ENCODE results near the gene PGF.
A peak's percentile ranks its signal among the peaks of the same experiment; 100 is the strongest.

Gene PGF

DNA sequence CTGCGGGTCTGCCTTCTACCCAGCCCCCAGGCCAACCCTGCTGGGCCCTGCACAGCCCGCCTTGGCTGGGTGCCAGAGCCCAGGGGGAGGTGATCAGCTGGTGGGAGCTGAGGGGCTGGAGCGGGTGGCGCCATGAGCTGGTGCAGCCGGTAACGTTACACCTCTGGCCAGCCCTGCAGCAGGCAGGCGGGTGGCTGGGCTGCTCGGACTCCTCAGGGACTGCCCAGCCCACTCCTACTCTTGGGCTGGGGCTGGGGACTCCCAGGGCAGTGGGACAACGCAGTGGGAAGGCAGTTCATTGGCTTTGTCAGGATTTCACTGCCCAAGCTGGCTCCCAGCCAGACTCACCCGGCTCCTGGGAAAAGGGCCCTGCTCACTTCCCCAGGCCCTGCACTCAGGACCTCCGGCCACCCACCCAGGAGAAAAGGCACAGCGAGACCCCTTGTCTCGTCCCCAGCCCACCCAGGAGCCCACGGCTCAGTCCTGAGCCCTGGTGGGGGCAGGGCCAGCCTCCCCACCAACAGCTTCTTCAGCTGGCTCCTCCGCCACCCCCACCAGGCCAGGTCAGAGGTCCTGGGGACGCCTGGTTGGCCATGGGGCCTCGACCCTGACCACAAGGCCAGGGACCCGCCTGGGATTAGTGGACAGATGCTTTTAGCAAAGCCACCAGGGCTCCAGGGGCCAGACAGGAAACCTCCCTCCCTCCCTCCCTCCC, 1.0 kb downstream of the PGF start:
- TF ChIP-seq ZNF274 (IDR thresholded peaks at IDR 0.05; ENCODE audit: low read depth, low read length) (no peak), YY1 (IDR thresholded peaks at IDR 0.05; ENCODE audit: insufficient read depth, insufficient read length) (no peak), SUZ12 (IDR thresholded peaks at IDR 0.05; ENCODE audit: extremely low read depth, insufficient read depth, insufficient read length) (no peak)
- Histone ChIP-seq H3K27me3 (ENCODE audit: insufficient read depth, insufficient read length) (peaks cover 14% of the 10 kb centered on the region), H3K9me3 (ENCODE audit: insufficient read depth, low read length) (no peaks in the 10 kb centered on the region), H3K4me3 (ENCODE audit: insufficient read length, low read depth) (peak overlapping the region; percentile 59), H3K9ac (ENCODE audit: insufficient read length, low read depth) (peak overlapping the region; percentile 70), H3K36me3 (ENCODE audit: insufficient read depth, insufficient read length, low read length) (no peaks in the 10 kb centered on the region), H3K4me1 (ENCODE audit: insufficient read depth, insufficient read length) (peaks cover 17% of the 10 kb centered on the region)
- DNase-seq (ENCODE audit: low read depth, low spot score), result no peak

DNA sequence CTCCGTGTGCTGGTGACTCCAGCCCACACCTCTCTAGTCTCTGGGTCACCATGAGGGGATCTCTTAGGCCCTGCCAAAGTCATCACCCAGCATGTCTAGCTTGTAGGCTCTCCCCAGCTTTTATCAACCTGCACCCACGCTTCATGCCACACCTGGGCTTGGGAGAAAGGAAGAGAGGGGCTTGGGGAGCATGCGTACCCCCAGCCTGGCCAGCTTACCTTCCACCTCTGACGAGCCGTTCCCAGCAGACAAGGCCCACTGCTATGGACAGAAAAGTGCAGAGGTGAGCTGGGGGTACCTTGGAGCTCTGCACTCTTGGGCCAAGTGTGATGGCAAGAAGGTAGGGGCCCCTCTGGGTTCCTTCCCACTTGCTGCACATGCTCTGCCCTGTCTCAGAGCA, 1.7 kb downstream of the PGF start:
- no peaks in the 10 kb centered on the region for H3K9me3 ChIP-seq (ENCODE audit: insufficient read depth, low read length)
- peaks cover 14% of the 10 kb centered on the region for H3K27me3 ChIP-seq (ENCODE audit: insufficient read depth, insufficient read length)
- no peak for DNase-seq (ENCODE audit: low read depth, low spot score)
- TF ChIP-seq SUZ12 (IDR thresholded peaks at IDR 0.05; ENCODE audit: extremely low read depth, insufficient read depth, insufficient read length) (no peak), YY1 (IDR thresholded peaks at IDR 0.05; ENCODE audit: insufficient read depth, insufficient read length) (no peak), ZNF274 (IDR thresholded peaks at IDR 0.05; ENCODE audit: low read depth, low read length) (no peak)
- peak overlapping the region; percentile 42 for H3K9ac ChIP-seq (ENCODE audit: insufficient read length, low read depth)
- H3K4me3 ChIP-seq (ENCODE audit: insufficient read length, low read depth), result no peak overlapping the region
- peaks cover 3% of the 10 kb centered on the region for H3K36me3 ChIP-seq (ENCODE audit: insufficient read depth, insufficient read length, low read length)
- peaks cover 17% of the 10 kb centered on the region for H3K4me1 ChIP-seq (ENCODE audit: insufficient read depth, insufficient read length)

DNA sequence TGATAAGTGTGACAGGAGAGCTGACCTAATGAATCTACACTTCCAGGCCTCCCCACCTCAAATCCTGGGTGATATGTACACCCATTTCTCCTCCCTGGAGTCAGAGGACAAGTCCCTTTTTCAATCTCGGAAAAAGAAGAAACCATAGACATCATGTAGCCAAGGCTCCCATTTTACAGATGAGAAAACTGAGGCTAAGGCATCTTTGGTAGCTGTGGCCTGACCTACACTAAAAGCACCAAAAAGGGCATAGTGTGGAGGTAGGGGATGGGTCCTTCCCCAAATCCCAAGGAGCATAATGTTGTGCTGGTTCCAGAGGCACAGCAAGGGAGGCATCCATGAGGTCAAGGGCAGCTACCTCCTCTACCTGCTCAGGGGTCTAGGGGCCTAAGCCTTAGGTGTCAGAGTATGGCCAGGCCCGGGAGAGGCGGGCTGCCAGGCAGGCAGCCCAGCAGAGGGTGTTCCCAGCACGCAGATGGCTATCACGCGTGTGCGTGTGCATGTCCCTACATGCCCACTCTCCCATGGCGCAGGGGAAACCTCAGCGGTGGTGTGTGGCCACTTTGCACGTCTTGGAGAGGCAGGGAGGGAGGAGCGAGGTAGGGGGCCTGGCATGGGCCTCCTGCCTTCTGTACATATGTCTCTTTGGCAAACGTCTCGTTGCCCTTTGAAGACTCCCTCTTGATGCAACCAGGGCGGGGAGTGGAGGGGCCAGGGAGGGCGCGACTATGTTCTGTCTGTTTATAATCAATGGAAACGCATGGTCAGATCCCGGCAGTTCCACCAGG, 2.5 kb downstream of the PGF start:
- DNase-seq (ENCODE audit: low read depth, low spot score), result no peak
- Histone ChIP-seq H3K36me3 (ENCODE audit: insufficient read depth, insufficient read length, low read length) (peaks cover 3% of the 10 kb centered on the region), H3K27me3 (ENCODE audit: insufficient read depth, insufficient read length) (peaks cover 14% of the 10 kb centered on the region), H3K4me1 (ENCODE audit: insufficient read depth, insufficient read length) (peaks cover 17% of the 10 kb centered on the region), H3K9me3 (ENCODE audit: insufficient read depth, low read length) (no peaks in the 10 kb centered on the region), H3K4me3 (ENCODE audit: insufficient read length, low read depth) (no peak overlapping the region), H3K9ac (ENCODE audit: insufficient read length, low read depth) (no peak overlapping the region)
- TF ChIP-seq SUZ12 (IDR thresholded peaks at IDR 0.05; ENCODE audit: extremely low read depth, insufficient read depth, insufficient read length), result no peak

DNA sequence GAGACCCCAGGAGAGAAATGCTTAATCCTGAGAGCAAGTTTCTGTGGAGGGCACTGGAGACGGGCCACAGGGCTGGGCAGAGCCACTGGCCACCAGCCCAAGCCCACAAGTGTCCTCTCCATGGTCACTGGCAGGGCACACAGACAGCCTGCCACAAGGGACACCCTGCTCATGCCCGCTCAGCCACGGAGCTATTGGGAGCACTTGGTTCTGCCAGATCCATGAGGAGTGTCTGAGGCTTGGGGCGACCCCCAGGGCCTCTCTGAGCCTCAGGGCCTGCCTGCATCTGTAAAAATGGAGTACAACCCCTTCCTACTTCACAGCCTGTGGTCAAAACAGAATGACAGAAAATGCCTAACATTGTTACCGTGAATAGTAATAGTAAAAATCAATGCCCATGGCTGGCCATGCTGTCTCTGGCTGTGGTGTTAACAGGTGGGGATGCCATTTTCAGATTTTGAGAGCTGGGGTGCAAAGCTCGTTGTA, 3.2 kb downstream of the PGF start:
- H3K36me3 ChIP-seq (ENCODE audit: insufficient read depth, insufficient read length, low read length), result peaks cover 8% of the 10 kb centered on the region
- peak overlapping the region; percentile 42 for H3K9ac ChIP-seq (ENCODE audit: insufficient read length, low read depth)
- peaks cover 14% of the 10 kb centered on the region for H3K27me3 ChIP-seq (ENCODE audit: insufficient read depth, insufficient read length)
- TF ChIP-seq SUZ12 (IDR thresholded peaks at IDR 0.05; ENCODE audit: extremely low read depth, insufficient read depth, insufficient read length), result no peak
- TF ChIP-seq ZNF274 (IDR thresholded peaks at IDR 0.05; ENCODE audit: low read depth, low read length), result no peak
- TF ChIP-seq YY1 (IDR thresholded peaks at IDR 0.05; ENCODE audit: insufficient read depth, insufficient read length), result no peak
- peaks cover 17% of the 10 kb centered on the region for H3K4me1 ChIP-seq (ENCODE audit: insufficient read depth, insufficient read length)
- no peaks in the 10 kb centered on the region for H3K9me3 ChIP-seq (ENCODE audit: insufficient read depth, low read length)
- no peak for DNase-seq (ENCODE audit: low read depth, low spot score)
- H3K4me3 ChIP-seq (ENCODE audit: insufficient read length, low read depth), result no peak overlapping the region

DNA sequence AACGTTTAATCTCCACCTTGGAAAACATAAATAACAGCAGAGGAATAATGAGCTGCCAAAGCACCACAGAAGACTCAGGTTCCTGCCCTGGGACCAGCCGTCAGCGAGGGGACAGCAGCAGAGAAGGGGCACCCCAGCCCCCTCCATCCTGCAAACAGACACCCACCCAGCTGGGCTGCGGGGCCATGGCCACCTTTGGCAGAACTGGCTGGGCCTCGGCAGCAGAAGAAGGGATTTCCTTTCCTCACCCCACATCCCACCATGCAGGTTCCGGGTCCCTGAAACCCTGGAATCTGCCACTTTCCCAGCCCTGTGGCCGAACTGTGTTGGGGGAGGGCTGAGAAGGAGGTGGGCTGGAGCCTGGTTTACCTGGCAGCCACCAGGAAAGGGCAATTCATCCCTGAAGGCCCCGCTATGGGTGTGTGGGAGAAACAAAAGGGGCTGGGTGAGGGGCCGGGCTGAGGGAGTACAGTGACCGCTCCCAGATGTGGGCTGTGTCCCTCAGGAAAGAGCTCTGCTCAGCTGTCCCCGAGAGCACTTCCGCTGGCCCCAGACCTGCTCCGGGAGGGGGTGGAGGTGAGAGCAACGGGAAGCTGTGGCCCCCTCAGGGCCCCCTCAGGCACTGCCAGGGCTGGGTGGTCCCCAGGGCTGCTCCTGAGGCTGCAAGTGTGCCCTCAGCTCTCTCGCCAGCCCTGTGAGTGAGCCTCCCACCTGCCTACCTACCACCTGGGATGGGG, 3.8 kb downstream of the PGF start:
- no peak overlapping the region for H3K4me3 ChIP-seq (ENCODE audit: insufficient read length, low read depth)
- no peak for TF ChIP-seq SUZ12 (IDR thresholded peaks at IDR 0.05; ENCODE audit: extremely low read depth, insufficient read depth, insufficient read length)
- TF ChIP-seq ZNF274 (IDR thresholded peaks at IDR 0.05; ENCODE audit: low read depth, low read length), result no peak
- peaks cover 14% of the 10 kb centered on the region for H3K4me1 ChIP-seq (ENCODE audit: insufficient read depth, insufficient read length)
- no peak for DNase-seq (ENCODE audit: low read depth, low spot score)
- peaks cover 13% of the 10 kb centered on the region for H3K27me3 ChIP-seq (ENCODE audit: insufficient read depth, insufficient read length)
- no peaks in the 10 kb centered on the region for H3K9me3 ChIP-seq (ENCODE audit: insufficient read depth, low read length)
- peak overlapping the region; percentile 42 for H3K9ac ChIP-seq (ENCODE audit: insufficient read length, low read depth)
- peaks cover 8% of the 10 kb centered on the region for H3K36me3 ChIP-seq (ENCODE audit: insufficient read depth, insufficient read length, low read length)

DNA sequence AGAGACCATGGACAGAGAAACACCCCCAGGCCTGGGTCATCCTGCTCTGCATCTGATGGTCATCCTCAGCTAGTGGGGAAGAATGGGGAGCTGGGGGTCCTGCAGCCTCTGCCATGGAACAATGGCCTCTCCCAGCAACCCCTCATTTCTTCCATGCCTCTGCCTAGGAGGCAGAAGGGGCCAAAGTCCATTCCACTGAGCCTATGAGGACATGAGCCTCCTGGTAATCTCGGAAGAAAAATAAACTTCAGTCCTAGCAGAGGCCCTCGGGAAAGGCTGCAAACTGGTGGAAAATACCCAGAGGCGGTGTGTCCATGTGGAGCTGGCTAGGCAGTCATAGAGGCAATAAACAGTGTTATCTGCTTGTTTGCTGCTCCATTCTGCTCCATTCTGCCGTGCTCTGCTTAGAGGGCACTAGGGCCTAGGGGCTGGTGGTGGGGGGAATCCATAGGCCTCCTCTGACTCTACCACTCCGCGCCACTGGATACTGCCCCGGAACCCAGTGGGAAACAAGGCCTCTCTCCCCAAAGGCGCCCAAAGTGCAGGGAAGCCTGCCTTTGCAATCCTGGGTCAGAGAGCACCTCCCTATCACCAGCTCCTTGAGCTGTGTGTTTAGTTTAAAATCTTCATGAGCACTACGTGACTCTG, 4.5 kb downstream of the PGF start:
- TF ChIP-seq ZNF274 (IDR thresholded peaks at IDR 0.05; ENCODE audit: low read depth, low read length), result no peak
- no peak for TF ChIP-seq YY1 (IDR thresholded peaks at IDR 0.05; ENCODE audit: insufficient read depth, insufficient read length)
- TF ChIP-seq SUZ12 (IDR thresholded peaks at IDR 0.05; ENCODE audit: extremely low read depth, insufficient read depth, insufficient read length), result no peak
- no peak for DNase-seq (ENCODE audit: low read depth, low spot score)
- H3K36me3 ChIP-seq (ENCODE audit: insufficient read depth, insufficient read length, low read length), result peaks cover 8% of the 10 kb centered on the region
- H3K27me3 ChIP-seq (ENCODE audit: insufficient read depth, insufficient read length), result peaks cover 6% of the 10 kb centered on the region
- H3K9ac ChIP-seq (ENCODE audit: insufficient read length, low read depth), result no peak overlapping the region
- H3K4me1 ChIP-seq (ENCODE audit: insufficient read depth, insufficient read length), result peaks cover 8% of the 10 kb centered on the region
- no peak overlapping the region for H3K4me3 ChIP-seq (ENCODE audit: insufficient read length, low read depth)
- H3K9me3 ChIP-seq (ENCODE audit: insufficient read depth, low read length), result no peaks in the 10 kb centered on the region
